ENCODE measurements around the gene PLIN5. TPM values are rescaled to one million over a fixed set of nuclear protein-coding genes. Genes with fewer than 3 reads are reported as not detected.
A peak's percentile ranks its signal among the peaks of the same experiment; 100 is the strongest.

The PLIN5 gene
- total and polyA plus RNA-seq, 4 donors: 2.8 to 18.5 (median 9.3) TPM

DNA sequence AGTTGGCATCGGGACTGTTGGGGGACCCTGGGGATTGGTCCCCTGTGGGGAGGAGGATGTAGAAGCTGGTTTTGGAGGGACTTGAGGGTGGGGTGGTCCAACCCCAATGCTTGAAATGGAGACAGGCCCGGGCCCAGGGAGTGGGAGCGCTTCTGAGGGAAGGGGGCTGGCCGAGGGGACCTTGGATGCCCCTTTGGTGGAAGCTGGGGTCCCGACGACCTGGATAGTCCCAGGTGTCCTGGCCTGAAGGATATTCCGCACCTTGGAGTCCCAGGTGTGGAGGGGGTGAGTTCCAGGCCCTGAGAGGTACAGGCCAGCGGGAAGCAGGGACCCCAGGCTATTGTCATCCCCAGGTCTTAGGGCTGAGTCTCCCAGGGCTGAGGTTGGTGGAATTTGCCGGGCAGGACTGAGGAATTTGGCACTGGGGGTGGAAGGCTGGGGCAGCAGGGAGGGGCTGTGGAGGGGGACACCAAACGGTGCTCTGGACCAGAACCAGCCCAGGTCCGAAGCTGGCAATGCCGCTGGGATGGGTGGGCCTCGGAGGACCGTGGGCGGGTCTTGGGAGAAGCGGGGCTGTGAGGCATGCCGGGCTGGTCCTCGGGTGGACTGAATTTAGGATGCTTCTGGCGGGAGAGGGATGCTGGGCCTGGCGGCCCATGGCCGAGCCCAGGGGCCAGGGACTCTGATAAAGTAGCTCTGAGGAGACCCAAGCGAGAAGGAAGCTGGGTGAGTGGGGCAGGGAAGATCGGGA is 61.1 kb downstream of the PLIN5 start:
- peak overlapping the region; percentile 44 for H3K4me3 ChIP-seq (ENCODE audit: low read depth, low read length)
- H3K36me3 ChIP-seq (ENCODE audit: control insufficient read depth, insufficient read depth, low read length): peaks cover 43% of the 10 kb centered on the region
- H3K9me3 ChIP-seq (ENCODE audit: control insufficient read depth, insufficient read depth, low read length): no peaks in the 10 kb centered on the region
- H3K27ac ChIP-seq (ENCODE audit: low read depth, low read length): peak overlapping the region; percentile 76
- DNase-seq (ENCODE audit: low read depth in 4 of 6, low spot score in 6 of 6): no peak
- peaks cover 40% of the 10 kb centered on the region for H3K4me1 ChIP-seq (ENCODE audit: control insufficient read depth, insufficient read depth, low read length)
- no peaks in the 10 kb centered on the region for H3K27me3 ChIP-seq (ENCODE audit: control insufficient read depth, insufficient read depth, low read length)
- WGBS (ENCODE audit: insufficient coverage): 18% methylated on average over 22 of the region's 23 CpGs

DNA sequence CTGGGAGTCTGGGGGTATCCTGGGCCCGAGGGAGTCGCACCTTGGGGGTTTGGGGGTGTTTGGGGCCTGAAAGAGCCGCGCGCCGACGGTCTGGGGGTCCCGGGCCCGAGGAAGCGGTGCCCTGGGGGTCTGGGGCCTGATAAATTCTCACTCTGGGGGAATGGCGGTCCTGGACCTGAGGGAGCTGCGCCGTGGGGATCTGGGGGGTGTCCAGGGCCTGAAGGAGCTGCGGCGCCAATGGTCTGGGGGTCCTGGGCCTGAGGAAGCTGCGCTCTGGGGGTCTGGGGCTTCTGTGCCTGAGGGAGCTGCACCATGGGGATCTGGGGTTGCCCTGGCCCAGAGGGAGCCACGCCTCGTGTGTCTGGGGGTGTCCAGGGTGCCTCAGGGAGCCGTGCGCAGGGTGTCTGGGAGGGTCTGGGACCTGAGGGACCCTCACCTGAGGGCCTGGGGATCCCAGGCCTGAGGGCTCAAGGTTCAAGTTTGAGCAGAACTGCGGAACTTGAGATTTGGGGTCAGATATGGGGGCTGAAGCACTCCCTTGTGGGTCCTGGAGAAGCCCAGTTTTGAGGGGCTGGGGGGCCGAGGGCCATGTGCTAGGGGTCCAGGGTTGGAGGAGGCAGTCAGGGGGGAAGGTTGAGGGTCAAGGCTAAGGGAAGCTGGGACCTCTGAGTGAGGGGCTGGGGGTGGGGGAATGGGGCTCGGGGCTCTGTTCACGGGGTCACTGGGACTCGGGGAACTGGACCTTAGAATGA is 61.8 kb downstream of the PLIN5 start:
- Histone ChIP-seq H3K27me3 (ENCODE audit: control insufficient read depth, insufficient read depth, low read length) (no peaks in the 10 kb centered on the region), H3K4me1 (ENCODE audit: control insufficient read depth, insufficient read depth, low read length) (peaks cover 40% of the 10 kb centered on the region), H3K9me3 (ENCODE audit: control insufficient read depth, insufficient read depth, low read length) (no peaks in the 10 kb centered on the region), H3K36me3 (ENCODE audit: control insufficient read depth, insufficient read depth, low read length) (peaks cover 35% of the 10 kb centered on the region), H3K4me3 (ENCODE audit: low read depth, low read length) (peak overlapping the region; percentile 75), H3K27ac (ENCODE audit: low read depth, low read length) (no peak overlapping the region)
- 18% methylated on average over 24 of the region's 25 CpGs for WGBS (ENCODE audit: insufficient coverage)
- DNase-seq (ENCODE audit: low read depth in 4 of 6, low spot score in 6 of 6): no peak

Other genes starting within 250 kb of the PLIN5 start
- gene TMIGD2, start 232.8 kb downstream of the PLIN5 start, total RNA-seq: under 1 TPM; 0.79 to 0.94 TPM
- 1 to 10 TPM; 1.1 to 1.6 TPM for gene TMIGD2, start 232.8 kb downstream of the PLIN5 start, polyA plus RNA-seq (ENCODE audit: insufficient read length in 2 of 2)
- gene FSD1, start 230.6 kb downstream of the PLIN5 start, total RNA-seq: 10 to 100 TPM; 15.9 to 34.4 TPM
- 100 to 1,000 TPM; 107 to 118 TPM for gene FSD1, start 230.6 kb downstream of the PLIN5 start, polyA plus RNA-seq (ENCODE audit: insufficient read length in 2 of 2)
- gene STAP2, start 196.4 kb downstream of the PLIN5 start, total RNA-seq: 10 to 100 TPM in 1 of 2 donors, 1 to 10 TPM in 1; 3.2 to 21.9 TPM
- 1 to 10 TPM; 5.2 to 8.5 TPM for gene STAP2, start 196.4 kb downstream of the PLIN5 start, polyA plus RNA-seq (ENCODE audit: insufficient read length in 2 of 2)
- gene MPND, start 191.7 kb downstream of the PLIN5 start, total RNA-seq: 10 to 100 TPM; 10.8 to 13.0 TPM
- gene MPND, start 191.7 kb downstream of the PLIN5 start, polyA plus RNA-seq (ENCODE audit: insufficient read length in 2 of 2): 10 to 100 TPM; 42.6 to 47.4 TPM
- gene SH3GL1, start 134.7 kb downstream of the PLIN5 start, total RNA-seq: 10 to 100 TPM; 14.3 to 44.1 TPM
- 100 to 1,000 TPM; 104 to 105 TPM for gene SH3GL1, start 134.7 kb downstream of the PLIN5 start, polyA plus RNA-seq (ENCODE audit: insufficient read length in 2 of 2)
- 1 to 10 TPM; 6.2 to 9.3 TPM for gene CHAF1A, start 132.6 kb downstream of the PLIN5 start, total RNA-seq
- 10 to 100 TPM; 14.2 to 16.9 TPM for gene CHAF1A, start 132.6 kb downstream of the PLIN5 start, polyA plus RNA-seq (ENCODE audit: insufficient read length in 2 of 2)
- 10 to 100 TPM; 56.2 to 89.6 TPM for gene UBXN6, start 77.4 kb downstream of the PLIN5 start, total RNA-seq
- gene UBXN6, start 77.4 kb downstream of the PLIN5 start, polyA plus RNA-seq (ENCODE audit: insufficient read length in 2 of 2): 100 to 1,000 TPM; 124 to 139 TPM
- gene HDGFL2, start 62.9 kb downstream of the PLIN5 start, total RNA-seq: 10 to 100 TPM; 23.5 to 45.3 TPM
- 10 to 100 TPM; 83.5 to 91.2 TPM for gene HDGFL2, start 62.9 kb downstream of the PLIN5 start, polyA plus RNA-seq (ENCODE audit: insufficient read length in 2 of 2)
- gene PLIN4, start 16.7 kb downstream of the PLIN5 start, total RNA-seq: under 1 TPM; 0.30 to 0.50 TPM
- 1 to 10 TPM; 2.3 to 3.2 TPM for gene PLIN4, start 16.7 kb downstream of the PLIN5 start, polyA plus RNA-seq (ENCODE audit: insufficient read length in 2 of 2)
- 1 to 10 TPM in 1 of 2 donors, under 1 TPM in 1; 0.39 to 1.3 TPM for gene LRG1, start 4.8 kb upstream of the PLIN5 start, total RNA-seq
- under 1 TPM; 0.36 to 0.54 TPM for gene LRG1, start 4.8 kb upstream of the PLIN5 start, polyA plus RNA-seq (ENCODE audit: insufficient read length in 2 of 2)
- gene SEMA6B, start 24.5 kb upstream of the PLIN5 start, total RNA-seq: 10 to 100 TPM in 1 of 2 donors, 1 to 10 TPM in 1; 8.7 to 19.0 TPM
- gene SEMA6B, start 24.5 kb upstream of the PLIN5 start, polyA plus RNA-seq (ENCODE audit: insufficient read length in 2 of 2): 10 to 100 TPM; 58.9 to 66.8 TPM
- 1 to 10 TPM; 5.5 to 6.3 TPM for gene TNFAIP8L1, start 104.3 kb upstream of the PLIN5 start, total RNA-seq
- gene TNFAIP8L1, start 104.3 kb upstream of the PLIN5 start, polyA plus RNA-seq (ENCODE audit: insufficient read length in 2 of 2): 10 to 100 TPM in 1 of 2 donors, 1 to 10 TPM in 1; 8.4 to 11.8 TPM
- gene MYDGF, start 135.1 kb upstream of the PLIN5 start, total RNA-seq: 10 to 100 TPM; 47.7 to 72.8 TPM
- 10 to 100 TPM; 68.3 to 80.0 TPM for gene MYDGF, start 135.1 kb upstream of the PLIN5 start, polyA plus RNA-seq (ENCODE audit: insufficient read length in 2 of 2)
- gene DPP9, start 188.6 kb upstream of the PLIN5 start, total RNA-seq: 10 to 100 TPM in 1 of 2 donors, 1 to 10 TPM in 1; 9.6 to 14.2 TPM
- gene DPP9, start 188.6 kb upstream of the PLIN5 start, polyA plus RNA-seq (ENCODE audit: insufficient read length in 2 of 2): 10 to 100 TPM; 20.6 to 30.3 TPM

Data from spinal cord (tissue), 10 donors.